ENCODE results near the gene SLC22A23.

DNA sequence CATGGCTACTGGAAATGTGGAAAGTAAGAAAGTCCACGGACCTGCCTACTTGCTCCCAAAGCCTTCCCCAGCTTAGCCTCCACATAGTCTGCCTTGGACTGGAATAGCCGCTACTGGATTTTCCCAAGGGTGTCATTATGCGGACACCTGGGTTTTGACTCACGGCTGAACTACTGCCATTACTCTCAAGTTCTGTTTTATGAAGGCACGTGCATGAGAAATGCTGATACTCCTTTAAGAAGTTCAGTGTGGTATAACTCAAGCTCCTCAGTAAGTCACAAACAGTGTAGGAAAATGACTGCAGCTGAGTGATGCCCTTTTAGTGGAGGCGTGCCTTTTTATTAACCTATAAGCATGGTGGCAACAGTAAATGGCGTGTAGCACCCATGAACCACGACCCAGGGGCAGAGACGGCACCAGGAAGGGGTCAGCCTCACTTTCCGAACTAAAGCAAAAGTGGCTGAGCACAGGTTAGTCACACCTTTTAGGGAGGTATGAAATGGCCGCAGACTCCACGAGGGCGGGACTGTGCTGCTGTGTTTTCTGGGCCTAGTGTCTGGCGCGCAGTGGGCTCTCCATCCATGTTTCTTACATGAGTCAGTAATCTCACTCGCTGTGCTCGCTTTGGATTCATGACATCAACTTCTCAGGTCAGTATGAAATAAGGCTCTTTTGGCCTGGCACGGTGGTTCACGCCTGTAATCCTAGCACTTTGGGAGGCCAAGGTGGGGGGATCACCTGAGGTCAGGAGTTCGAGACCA is 174.2 kb downstream of the SLC22A23 start:
- TF ChIP-seq, protein P1, sequence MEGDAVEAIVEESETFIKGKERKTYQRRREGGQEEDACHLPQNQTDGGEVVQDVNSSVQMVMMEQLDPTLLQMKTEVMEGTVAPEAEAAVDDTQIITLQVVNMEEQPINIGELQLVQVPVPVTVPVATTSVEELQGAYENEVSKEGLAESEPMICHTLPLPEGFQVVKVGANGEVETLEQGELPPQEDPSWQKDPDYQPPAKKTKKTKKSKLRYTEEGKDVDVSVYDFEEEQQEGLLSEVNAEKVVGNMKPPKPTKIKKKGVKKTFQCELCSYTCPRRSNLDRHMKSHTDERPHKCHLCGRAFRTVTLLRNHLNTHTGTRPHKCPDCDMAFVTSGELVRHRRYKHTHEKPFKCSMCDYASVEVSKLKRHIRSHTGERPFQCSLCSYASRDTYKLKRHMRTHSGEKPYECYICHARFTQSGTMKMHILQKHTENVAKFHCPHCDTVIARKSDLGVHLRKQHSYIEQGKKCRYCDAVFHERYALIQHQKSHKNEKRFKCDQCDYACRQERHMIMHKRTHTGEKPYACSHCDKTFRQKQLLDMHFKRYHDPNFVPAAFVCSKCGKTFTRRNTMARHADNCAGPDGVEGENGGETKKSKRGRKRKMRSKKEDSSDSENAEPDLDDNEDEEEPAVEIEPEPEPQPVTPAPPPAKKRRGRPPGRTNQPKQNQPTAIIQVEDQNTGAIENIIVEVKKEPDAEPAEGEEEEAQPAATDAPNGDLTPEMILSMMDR (IDR thresholded peaks at IDR 0.05), result no peak
- TF ChIP-seq ZFX (IDR thresholded peaks at IDR 0.05; ENCODE audit: borderline replicate concordance), result no peak

Data from 22Rv1 (cell line).